Adrenal gland (tissue), 5 donors: ENCODE data around the gene PRELID1.

Experiments used
- CTCF ChIP-seq, 6 experiments: fragments of 450-650 bp in 4 of 6; fragments of 200-600 bp in 2 of 6; sonication (generic) in 1 of 6; IDR thresholded peaks; 1 replicate in 5 of 6; 2 replicates in 1 of 6; pipeline versions ENCODE4 v1.5.1 to v1.8.0; 2016 to 2021; ENCODE audit warnings: antibody characterized with exemption in 6 of 6, mild to moderate bottlenecking in 2 of 6, moderate library complexity in 1 of 6
- POLR2A ChIP-seq, 2 donors: fragments of 450-650 bp; IDR thresholded peaks; one replicate each; pipeline ENCODE4 v1.6.1; 2017; ENCODE audit warnings: antibody characterized with exemption in 2 of 2, mild to moderate bottlenecking in 2 of 2, moderate library complexity in 1 of 2
- donor health status: DM: no; HTN: no; CAD: no.

- no peak for TF ChIP-seq CTCF (IDR thresholded peaks at IDR 0.05)
- no peak for TF ChIP-seq POLR2A (IDR thresholded peaks at IDR 0.05)
Measured at GRCh38 chr5:177302354-177303110, 1.1 kb upstream of the PRELID1 start.
